Measurements from ENCODE around the gene GP1BB.

GRCh38 chr22:19693981-19694670 is 29.2 kb upstream of the GP1BB start:
- TF ChIP-seq CTCF (IDR thresholded peaks at IDR 0.05) (no peak), POLR2A (IDR thresholded peaks at IDR 0.05) (no peak)
